GM23338 (cell line): ENCODE measurements around the gene DHRSX. TPM values are rescaled to one million over a fixed set of nuclear protein-coding genes. Genes with fewer than 3 reads are reported as not detected.

ENCODE experiments used
- ATAC-seq: fragments of 200-7000 bp; cut with Tn5 transposase; 3 replicates; pipeline ENCODE4 v1.9.1; 2020
- DNase-seq: peaks from one replicate; pipeline ENCODE4 v3.0.0-alpha.2; 2015; ENCODE audit warnings: low spot score
- H2AFZ ChIP-seq: fragments of 200-600 bp; sonication (generic); 2 replicates; pipeline ENCODE4 v1.8.0; 2016; ENCODE audit warnings: antibody characterized with exemption, mild to moderate bottlenecking, moderate library complexity
- H3F3A ChIP-seq: fragments of 200-600 bp; sonication (generic); replicated peaks from 2 replicates; pipeline ENCODE4 v1.8.0; 2017; ENCODE audit warnings: antibody characterized with exemption, mixed run types, low read depth
- H3K27ac ChIP-seq: fragments of 200-600 bp; sonication (generic); 2 replicates; pipeline ENCODE4 v1.6.1; 2016; ENCODE audit warnings: low read depth
- H3K27me3 ChIP-seq: fragments of 200-600 bp; sonication (generic); 2 replicates; pipeline ENCODE4 v1.8.0; 2016; ENCODE audit warnings: mild to moderate bottlenecking, mixed run types, moderate library complexity; ENCODE audit not compliant: insufficient read depth
- H3K36me3 ChIP-seq: fragments of 200-600 bp; sonication (generic); 2 replicates; pipeline ENCODE4 v1.8.0; 2016; ENCODE audit warnings: mild to moderate bottlenecking; ENCODE audit not compliant: insufficient read depth
- H3K4me1 ChIP-seq: fragments of 200-600 bp; sonication (generic); 2 replicates; pipeline ENCODE4 v1.8.0; 2016; ENCODE audit warnings: mild to moderate bottlenecking, moderate library complexity; ENCODE audit not compliant: insufficient read depth
- H3K4me2 ChIP-seq: fragments of 200-600 bp; sonication (generic); 2 replicates; pipeline ENCODE4 v1.7.1; 2017; ENCODE audit warnings: mixed run types
- H3K4me3 ChIP-seq: fragments of 200-600 bp; sonication (generic); 2 replicates; pipeline ENCODE4 v1.6.1; 2016; ENCODE audit warnings: mixed run types
- H3K79me2 ChIP-seq: fragments of 200-600 bp; sonication (generic); replicated peaks from 2 replicates; pipeline ENCODE4 v1.8.0; 2017; ENCODE audit warnings: mild to moderate bottlenecking; ENCODE audit not compliant: insufficient read depth
- H3K9me2 ChIP-seq: fragments of 200-600 bp; sonication (generic); 2 replicates; pipeline ENCODE4 v1.8.0; 2017; ENCODE audit not compliant: insufficient read depth
- H4K20me1 ChIP-seq: fragments of 200-600 bp; sonication (generic); replicated peaks from 2 replicates; pipeline ENCODE4 v1.8.0; 2017; ENCODE audit warnings: mild to moderate bottlenecking; ENCODE audit not compliant: insufficient read depth
- H3K27ac Mint-ChIP-seq: 2 replicates; pipeline ENCODE4 v1.8.0; 2020; ENCODE audit warnings: inconsistent platforms, mild to moderate bottlenecking, moderate library complexity, mixed read lengths
- H3K27me3 Mint-ChIP-seq: 3 replicates; pipeline ENCODE4 v1.8.0; 2022; ENCODE audit warnings: low read depth, mild to moderate bottlenecking, moderate library complexity, mixed read lengths, inconsistent platforms; ENCODE audit not compliant: insufficient read depth, poor library complexity
- H3K36me3 Mint-ChIP-seq: 3 replicates; pipeline ENCODE4 v1.8.0; 2021; ENCODE audit warnings: low read depth, mild to moderate bottlenecking, inconsistent platforms, moderate library complexity, mixed read lengths
- H3K4me1 Mint-ChIP-seq: 3 replicates; pipeline ENCODE4 v1.8.0; 2020; ENCODE audit warnings: mild to moderate bottlenecking, inconsistent platforms, mixed read lengths
- H3K4me3 Mint-ChIP-seq: 3 replicates; pipeline ENCODE4 v1.8.0; 2021; ENCODE audit warnings: moderate library complexity, mild to moderate bottlenecking, inconsistent platforms, mixed read lengths
- H3K9me3 Mint-ChIP-seq: 3 replicates; pipeline ENCODE4 v1.8.0; 2020; ENCODE audit warnings: moderate library complexity, mild to moderate bottlenecking, inconsistent platforms, mixed read lengths
- CREB1 ChIP-seq: fragments of 250-450 bp; sonication (Bioruptor Pico); IDR thresholded peaks from 2 replicates; pipeline ENCODE4 v1.5.0; 2020; ENCODE audit warnings: low read depth, mild to moderate bottlenecking, moderate library complexity
- EZH2 ChIP-seq: fragments of 200-600 bp; sonication (generic); IDR thresholded peaks from one replicate; pipeline ENCODE4 v1.8.0; 2017; ENCODE audit warnings: antibody characterized with exemption, mild to moderate bottlenecking, low read depth; ENCODE audit not compliant: unreplicated experiment
- EZH2phosphoT487 ChIP-seq: fragments of 200-600 bp; sonication (generic); IDR thresholded peaks from one replicate; pipeline ENCODE4 v1.8.1; 2018; ENCODE audit warnings: antibody characterized with exemption; ENCODE audit not compliant: unreplicated experiment
- JUNB ChIP-seq: IDR thresholded peaks from one replicate; pipeline ENCODE4 v1.6.1; 2016; ENCODE audit warnings: antibody characterized with exemption; ENCODE audit not compliant: unreplicated experiment
- NANOG ChIP-seq: IDR thresholded peaks from 2 replicates; pipeline ENCODE4 v1.6.1; 2016; ENCODE audit warnings: antibody characterized with exemption, borderline replicate concordance
- POLR2AphosphoS5 ChIP-seq: IDR thresholded peaks from 2 replicates; pipeline ENCODE4 v1.6.1; 2016; ENCODE audit warnings: antibody characterized with exemption, low read depth
- STAT1 ChIP-seq: IDR thresholded peaks from one replicate; pipeline ENCODE4 v1.6.1; 2016; ENCODE audit warnings: antibody characterized with exemption; ENCODE audit not compliant: unreplicated experiment
- ZNF114 ChIP-seq: fragments of 250-450 bp; sonication (Bioruptor Pico); IDR thresholded peaks from 2 replicates; pipeline ENCODE4 v1.5.0; 2020; ENCODE audit warnings: mild to moderate bottlenecking, moderate library complexity
- ZNF331 ChIP-seq: fragments of 250-450 bp; sonication (Bioruptor Pico); IDR thresholded peaks from 2 replicates; pipeline ENCODE4 v1.5.0; 2020; ENCODE audit warnings: low read depth, mild to moderate bottlenecking, moderate library complexity
- polyA plus RNA-seq: library from polyadenylated mRNA; unstranded; fragments of >200 nt; fragmentation: Nextera tagmentation; extraction: Ambion mirVana; gene quantifications from 2 replicates; pipeline ENCODE4 v1.2.1, GENCODE V29; 2016
- total RNA-seq: library from RNA; depleted of rRNA; stranded (reverse); fragments of >200 nt; shearing (Covaris generic); gene quantifications from 2 replicates; pipeline ENCODE4 v1.2.3, GENCODE V29; 2014
- TF ChIP-seq, protein P1 (sequence below): fragments of 250-450 bp; sonication (Bioruptor Pico); IDR thresholded peaks from 2 replicates; pipeline ENCODE4 v1.5.0; 2020; ENCODE audit warnings: mild to moderate bottlenecking, moderate library complexity
- TF ChIP-seq, protein P2 (sequence below), 2 experiments: fragments of 200-600 bp in 1 of 2; sonication (generic) in 1 of 2; conservative IDR thresholded peaks; 2 replicates each; pipeline versions ENCODE4 v1.5.1 to v1.6.1; 2016 to 2017; ENCODE audit warnings: antibody characterized with exemption in 2 of 2, low read depth in 2 of 2, mild to moderate bottlenecking in 2 of 2, moderate library complexity in 1 of 2
- TF ChIP-seq, protein P3 (sequence below): IDR thresholded peaks from one replicate; pipeline ENCODE4 v1.6.1; 2018; ENCODE audit warnings: antibody characterized with exemption; ENCODE audit not compliant: unreplicated experiment

Gene DHRSX
- total and polyA plus RNA-seq, 2 experiments from 2014 or later, result 33.9 to 43.0 TPM

DNA sequence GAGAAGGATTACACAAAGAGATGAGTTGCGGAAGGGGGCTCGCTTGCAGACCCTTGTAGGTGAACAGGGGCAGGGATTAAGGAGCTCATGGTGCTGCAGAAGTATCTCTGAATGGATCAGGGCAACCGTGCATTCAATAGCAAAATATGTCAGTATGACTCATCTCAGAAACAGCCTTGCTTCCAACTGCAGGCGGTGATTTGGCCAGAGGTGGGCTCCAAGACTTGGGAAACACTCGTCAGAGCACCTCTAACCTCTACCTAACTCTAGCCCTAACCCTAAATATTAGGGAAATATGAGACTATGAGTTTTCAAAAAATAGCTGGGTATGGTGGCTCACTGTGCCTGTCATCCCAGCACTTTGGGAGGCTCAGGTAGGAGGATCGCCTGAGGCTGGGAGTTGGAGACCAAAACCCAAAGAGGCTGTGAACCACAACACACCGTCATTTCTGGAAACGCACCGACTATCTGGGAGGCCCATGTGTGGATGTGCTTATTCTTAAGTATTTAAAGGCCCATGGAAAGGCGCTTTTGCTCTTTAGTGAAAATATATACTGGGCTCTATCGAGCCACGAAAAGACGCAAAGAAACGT, 102.6 kb downstream of the DHRSX start:
- no peaks in the 10 kb centered on the region for H3K9me2 ChIP-seq
- Mint-ChIP-seq H3K27ac (peak overlapping the region; percentile 78; the same call in 1 of the 2 replicates), H3K36me3 (peaks cover 17% of the 10 kb centered on the region), H3K4me3 (no peak overlapping the region), H3K9me3 (no peaks in the 10 kb centered on the region; the same call in 1 of the 3 replicates), H3K4me1 (peaks cover 15% of the 10 kb centered on the region), H3K27me3 (peaks cover 5% of the 10 kb centered on the region)
- ATAC-seq (no peak), DNase-seq (no peak)
- TF ChIP-seq, protein P1, sequence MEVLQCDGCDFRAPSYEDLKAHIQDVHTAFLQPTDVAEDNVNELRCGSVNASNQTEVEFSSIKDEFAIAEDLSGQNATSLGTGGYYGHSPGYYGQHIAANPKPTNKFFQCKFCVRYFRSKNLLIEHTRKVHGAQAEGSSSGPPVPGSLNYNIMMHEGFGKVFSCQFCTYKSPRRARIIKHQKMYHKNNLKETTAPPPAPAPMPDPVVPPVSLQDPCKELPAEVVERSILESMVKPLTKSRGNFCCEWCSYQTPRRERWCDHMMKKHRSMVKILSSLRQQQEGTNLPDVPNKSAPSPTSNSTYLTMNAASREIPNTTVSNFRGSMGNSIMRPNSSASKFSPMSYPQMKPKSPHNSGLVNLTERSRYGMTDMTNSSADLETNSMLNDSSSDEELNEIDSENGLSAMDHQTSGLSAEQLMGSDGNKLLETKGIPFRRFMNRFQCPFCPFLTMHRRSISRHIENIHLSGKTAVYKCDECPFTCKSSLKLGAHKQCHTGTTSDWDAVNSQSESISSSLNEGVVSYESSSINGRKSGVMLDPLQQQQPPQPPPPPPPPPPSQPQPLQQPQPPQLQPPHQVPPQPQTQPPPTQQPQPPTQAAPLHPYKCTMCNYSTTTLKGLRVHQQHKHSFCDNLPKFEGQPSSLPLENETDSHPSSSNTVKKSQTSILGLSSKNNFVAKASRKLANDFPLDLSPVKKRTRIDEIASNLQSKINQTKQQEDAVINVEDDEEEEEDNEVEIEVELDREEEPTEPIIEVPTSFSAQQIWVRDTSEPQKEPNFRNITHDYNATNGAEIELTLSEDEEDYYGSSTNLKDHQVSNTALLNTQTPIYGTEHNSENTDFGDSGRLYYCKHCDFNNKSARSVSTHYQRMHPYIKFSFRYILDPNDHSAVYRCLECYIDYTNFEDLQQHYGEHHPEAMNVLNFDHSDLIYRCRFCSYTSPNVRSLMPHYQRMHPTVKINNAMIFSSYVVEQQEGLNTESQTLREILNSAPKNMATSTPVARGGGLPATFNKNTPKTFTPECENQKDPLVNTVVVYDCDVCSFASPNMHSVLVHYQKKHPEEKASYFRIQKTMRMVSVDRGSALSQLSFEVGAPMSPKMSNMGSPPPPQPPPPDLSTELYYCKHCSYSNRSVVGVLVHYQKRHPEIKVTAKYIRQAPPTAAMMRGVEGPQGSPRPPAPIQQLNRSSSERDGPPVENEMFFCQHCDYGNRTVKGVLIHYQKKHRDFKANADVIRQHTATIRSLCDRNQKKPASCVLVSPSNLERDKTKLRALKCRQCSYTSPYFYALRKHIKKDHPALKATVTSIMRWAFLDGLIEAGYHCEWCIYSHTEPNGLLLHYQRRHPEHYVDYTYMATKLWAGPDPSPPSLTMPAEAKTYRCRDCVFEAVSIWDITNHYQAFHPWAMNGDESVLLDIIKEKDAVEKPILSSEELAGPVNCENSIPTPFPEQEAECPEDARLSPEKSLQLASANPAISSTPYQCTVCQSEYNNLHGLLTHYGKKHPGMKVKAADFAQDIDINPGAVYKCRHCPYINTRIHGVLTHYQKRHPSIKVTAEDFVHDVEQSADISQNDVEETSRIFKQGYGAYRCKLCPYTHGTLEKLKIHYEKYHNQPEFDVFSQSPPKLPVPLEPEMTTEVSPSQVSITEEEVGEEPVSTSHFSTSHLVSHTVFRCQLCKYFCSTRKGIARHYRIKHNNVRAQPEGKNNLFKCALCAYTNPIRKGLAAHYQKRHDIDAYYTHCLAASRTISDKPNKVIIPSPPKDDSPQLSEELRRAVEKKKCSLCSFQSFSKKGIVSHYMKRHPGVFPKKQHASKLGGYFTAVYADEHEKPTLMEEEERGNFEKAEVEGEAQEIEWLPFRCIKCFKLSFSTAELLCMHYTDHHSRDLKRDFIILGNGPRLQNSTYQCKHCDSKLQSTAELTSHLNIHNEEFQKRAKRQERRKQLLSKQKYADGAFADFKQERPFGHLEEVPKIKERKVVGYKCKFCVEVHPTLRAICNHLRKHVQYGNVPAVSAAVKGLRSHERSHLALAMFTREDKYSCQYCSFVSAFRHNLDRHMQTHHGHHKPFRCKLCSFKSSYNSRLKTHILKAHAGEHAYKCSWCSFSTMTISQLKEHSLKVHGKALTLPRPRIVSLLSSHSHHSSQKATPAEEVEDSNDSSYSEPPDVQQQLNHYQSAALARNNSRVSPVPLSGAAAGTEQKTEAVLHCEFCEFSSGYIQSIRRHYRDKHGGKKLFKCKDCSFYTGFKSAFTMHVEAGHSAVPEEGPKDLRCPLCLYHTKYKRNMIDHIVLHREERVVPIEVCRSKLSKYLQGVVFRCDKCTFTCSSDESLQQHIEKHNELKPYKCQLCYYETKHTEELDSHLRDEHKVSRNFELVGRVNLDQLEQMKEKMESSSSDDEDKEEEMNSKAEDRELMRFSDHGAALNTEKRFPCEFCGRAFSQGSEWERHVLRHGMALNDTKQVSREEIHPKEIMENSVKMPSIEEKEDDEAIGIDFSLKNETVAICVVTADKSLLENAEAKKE, result no peak
- TF ChIP-seq ZNF331 (no peak), STAT1 (no peak), CREB1 (no peak), JUNB (no peak), POLR2AphosphoS5 (no peak), NANOG (no peak), EZH2 (no peak), ZNF114 (CRISPR knock-in tag) (no peak), EZH2phosphoT487 (no peak)
- TF ChIP-seq, protein P2, sequence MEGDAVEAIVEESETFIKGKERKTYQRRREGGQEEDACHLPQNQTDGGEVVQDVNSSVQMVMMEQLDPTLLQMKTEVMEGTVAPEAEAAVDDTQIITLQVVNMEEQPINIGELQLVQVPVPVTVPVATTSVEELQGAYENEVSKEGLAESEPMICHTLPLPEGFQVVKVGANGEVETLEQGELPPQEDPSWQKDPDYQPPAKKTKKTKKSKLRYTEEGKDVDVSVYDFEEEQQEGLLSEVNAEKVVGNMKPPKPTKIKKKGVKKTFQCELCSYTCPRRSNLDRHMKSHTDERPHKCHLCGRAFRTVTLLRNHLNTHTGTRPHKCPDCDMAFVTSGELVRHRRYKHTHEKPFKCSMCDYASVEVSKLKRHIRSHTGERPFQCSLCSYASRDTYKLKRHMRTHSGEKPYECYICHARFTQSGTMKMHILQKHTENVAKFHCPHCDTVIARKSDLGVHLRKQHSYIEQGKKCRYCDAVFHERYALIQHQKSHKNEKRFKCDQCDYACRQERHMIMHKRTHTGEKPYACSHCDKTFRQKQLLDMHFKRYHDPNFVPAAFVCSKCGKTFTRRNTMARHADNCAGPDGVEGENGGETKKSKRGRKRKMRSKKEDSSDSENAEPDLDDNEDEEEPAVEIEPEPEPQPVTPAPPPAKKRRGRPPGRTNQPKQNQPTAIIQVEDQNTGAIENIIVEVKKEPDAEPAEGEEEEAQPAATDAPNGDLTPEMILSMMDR (conservative IDR thresholded peaks at IDR 0.05; ENCODE audit: low read depth in 2 of 2), result no peak
- TF ChIP-seq, protein P3, sequence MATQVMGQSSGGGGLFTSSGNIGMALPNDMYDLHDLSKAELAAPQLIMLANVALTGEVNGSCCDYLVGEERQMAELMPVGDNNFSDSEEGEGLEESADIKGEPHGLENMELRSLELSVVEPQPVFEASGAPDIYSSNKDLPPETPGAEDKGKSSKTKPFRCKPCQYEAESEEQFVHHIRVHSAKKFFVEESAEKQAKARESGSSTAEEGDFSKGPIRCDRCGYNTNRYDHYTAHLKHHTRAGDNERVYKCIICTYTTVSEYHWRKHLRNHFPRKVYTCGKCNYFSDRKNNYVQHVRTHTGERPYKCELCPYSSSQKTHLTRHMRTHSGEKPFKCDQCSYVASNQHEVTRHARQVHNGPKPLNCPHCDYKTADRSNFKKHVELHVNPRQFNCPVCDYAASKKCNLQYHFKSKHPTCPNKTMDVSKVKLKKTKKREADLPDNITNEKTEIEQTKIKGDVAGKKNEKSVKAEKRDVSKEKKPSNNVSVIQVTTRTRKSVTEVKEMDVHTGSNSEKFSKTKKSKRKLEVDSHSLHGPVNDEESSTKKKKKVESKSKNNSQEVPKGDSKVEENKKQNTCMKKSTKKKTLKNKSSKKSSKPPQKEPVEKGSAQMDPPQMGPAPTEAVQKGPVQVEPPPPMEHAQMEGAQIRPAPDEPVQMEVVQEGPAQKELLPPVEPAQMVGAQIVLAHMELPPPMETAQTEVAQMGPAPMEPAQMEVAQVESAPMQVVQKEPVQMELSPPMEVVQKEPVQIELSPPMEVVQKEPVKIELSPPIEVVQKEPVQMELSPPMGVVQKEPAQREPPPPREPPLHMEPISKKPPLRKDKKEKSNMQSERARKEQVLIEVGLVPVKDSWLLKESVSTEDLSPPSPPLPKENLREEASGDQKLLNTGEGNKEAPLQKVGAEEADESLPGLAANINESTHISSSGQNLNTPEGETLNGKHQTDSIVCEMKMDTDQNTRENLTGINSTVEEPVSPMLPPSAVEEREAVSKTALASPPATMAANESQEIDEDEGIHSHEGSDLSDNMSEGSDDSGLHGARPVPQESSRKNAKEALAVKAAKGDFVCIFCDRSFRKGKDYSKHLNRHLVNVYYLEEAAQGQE, result no peak
- no peaks in the 10 kb centered on the region for H3K36me3 ChIP-seq
- no peak overlapping the region for H3K4me2 ChIP-seq
- H3F3A ChIP-seq, result no peaks in the 10 kb centered on the region
- peaks cover 6% of the 10 kb centered on the region; the same call in 1 of the 2 replicates for H3K4me1 ChIP-seq
- no peak overlapping the region for H2AFZ ChIP-seq
- H3K79me2 ChIP-seq, result peaks cover 10% of the 10 kb centered on the region
- no peaks in the 10 kb centered on the region; the same call in none of the 2 replicates for H4K20me1 ChIP-seq
- no peaks in the 10 kb centered on the region for H3K27me3 ChIP-seq
- H3K4me3 ChIP-seq, result no peak overlapping the region
- H3K27ac ChIP-seq, result no peak overlapping the region
